Middle frontal gyrus (tissue), 1 donor: ENCODE results near the gene SAMD4A.

ENCODE experiments used
- DNase-seq: peaks from one replicate; pipeline ENCODE4 v3.0.0-alpha.2; 2015; ENCODE audit warnings: low spot score; ENCODE audit errors: extremely low spot score

Gene SAMD4A

DNA sequence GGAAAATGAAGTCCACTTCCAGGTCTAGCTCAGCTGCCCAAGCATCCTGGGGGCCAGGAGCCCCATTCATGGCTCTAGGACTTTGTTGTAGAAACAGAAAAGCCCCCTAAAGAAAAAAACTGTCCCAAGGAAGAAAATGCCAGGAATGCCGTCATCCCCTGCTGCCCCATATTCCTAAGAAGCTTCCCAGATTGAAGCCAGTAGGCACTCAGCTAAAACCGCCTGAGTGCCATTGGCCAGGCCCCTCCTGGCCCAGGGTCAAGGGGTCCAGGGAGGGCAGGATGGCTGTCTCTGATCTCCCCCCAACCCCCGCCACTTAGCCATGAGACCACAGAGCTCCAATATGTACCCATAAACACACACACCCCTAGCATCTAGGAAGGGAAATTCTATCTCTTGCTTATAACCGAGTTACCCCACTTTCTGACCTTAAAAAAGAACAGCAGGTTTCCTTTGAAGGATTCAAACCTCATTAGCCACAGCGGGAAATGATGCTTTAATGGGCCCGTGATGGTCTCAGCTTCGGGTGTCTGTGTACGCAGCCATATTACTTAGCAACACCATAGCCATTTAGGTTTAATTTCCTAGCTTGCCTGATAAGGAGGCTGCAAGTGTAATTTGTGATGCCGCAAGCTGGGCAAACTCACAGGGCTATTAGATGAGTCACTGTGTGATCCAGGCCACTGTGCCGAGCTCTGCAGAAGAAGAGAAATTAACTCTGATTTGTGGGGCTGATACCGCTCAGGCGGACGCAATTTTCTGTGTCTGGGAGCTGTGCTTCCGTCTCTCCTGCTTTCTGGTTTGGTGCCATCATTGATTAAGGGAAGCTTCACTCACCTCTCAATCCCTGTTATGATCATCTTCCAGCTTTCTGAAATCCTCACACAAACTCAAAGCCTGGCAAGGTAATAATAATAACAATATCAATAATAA, 251.5 kb downstream of the SAMD4A start:
- DNase-seq, result no peak

DNA sequence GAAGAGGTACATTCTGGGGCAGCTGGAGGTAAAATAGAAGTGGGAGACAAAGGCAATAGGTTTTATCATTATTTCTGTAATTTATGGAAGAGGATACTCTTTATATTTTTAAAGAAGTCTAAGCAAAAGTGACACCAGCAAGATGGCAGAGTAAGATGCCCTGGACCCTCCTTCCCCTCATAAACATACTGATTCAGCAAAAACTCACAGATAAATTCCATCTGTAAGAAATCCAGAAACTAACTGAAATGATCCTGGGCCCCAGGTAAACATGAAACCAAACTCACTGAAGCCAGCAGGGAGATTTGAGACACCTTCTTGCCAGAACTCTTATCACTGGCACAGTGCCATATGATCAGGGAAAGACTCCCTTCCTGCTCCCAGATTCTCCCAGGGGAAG, 255.8 kb downstream of the SAMD4A start:
- no peak for DNase-seq

DNA sequence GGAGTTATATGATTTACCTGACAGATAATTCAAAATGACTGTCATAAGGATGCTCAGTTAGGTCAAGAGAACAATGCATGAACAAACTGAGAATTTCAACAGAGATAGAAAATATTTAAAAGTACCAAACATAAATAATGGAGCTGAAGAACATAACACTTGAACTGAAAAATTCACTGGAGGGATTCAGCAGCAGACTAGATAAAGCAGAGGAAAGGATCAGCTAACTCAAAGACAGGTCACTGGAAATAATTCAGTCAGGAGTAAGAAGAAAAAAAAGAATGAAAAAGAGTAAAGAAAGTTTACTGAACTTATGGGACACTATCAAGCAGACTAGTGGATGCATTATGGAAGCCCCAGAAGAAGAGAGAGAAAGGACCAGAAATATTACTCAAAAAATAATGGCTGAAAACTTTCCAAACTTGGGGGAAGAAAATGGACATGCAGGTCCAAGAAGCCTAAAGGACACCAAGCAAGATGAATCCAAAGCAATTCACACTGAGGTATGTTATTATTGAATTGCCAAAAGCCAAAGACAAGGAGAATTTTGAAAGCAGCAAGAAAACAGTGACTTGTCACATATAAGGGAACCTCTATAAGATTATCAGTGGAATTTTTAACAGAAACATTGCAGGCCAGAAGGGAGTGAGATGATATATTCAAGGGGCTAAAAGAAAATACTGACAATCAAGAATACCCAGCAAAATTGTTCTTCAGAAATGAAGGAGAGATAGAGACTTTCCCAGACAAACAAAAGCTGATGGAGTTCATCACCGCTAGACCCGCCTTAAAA, 257.0 kb downstream of the SAMD4A start:
- no peak for DNase-seq

DNA sequence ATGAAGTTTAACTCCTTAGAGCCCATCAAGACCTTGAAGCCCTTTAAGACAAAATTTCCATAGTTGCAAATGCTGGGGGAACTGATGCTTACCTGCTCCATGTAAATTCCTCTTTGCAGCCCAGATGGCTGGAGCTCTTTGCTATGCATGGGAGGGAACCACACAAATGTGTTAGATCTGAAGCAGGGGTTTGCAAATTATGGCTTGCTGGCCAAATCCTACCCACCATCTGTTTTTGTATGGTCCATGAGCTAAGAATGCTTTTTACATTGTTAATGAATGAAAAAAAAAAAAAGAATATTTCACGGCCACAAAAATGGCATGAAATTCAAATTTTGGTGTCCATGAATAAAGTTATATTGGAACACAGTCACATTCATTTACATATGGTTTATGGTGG, 261.1 kb downstream of the SAMD4A start:
- DNase-seq, result no peak

DNA sequence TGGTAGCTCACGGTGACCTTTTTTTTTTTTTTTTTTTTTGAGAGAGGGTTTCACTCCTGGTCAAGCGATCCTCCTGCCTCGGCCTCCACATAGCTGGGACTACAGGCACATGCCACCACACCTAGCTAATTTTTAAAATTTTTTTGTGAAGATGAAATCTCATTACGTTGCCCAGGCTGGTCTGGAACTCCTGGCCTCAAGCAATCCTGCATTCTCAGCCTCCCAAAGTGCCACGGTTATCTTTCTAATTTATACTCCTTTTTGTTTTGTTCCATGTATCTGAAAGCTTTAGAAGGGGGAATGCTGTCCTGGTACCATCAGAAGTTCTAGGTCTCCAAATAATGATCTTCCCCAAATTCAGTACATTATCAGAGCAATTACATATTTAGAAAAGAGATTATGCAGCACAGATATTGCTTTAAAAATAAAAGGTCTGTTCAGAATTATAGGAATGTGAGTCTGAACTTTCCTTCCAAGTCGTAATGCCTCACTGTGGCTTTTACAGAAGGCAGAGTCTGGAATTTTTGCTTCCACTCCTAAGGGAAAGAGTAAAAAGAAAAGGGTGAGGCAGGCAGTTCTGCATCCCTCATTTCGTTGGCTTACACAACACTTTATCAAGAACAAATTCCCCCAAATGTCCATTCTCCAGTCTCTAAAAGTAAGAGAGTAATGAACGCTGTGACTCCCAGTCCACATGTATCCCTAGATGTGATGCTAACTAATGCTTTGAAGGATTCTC, 262.7 kb downstream of the SAMD4A start:
- no peak for DNase-seq

DNA sequence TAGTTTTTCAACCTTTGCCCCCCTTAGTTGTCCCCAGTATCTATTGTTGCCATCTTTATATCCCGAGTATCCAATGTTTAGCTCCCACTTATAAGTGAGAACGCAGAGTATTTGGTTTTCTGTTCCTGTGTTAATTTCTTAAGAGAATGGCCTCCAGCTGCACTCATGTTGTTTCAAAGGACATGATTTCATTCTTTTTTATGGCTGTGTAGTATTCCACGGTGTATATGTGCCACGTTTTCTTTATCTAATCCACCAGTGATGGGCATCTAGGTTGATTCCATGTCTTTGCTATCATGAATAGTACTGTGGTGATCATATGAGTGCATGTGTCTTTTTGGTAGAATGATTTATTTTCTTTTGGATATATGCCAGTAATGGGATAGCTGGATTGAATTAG, 263.7 kb downstream of the SAMD4A start:
- no peak for DNase-seq

DNA sequence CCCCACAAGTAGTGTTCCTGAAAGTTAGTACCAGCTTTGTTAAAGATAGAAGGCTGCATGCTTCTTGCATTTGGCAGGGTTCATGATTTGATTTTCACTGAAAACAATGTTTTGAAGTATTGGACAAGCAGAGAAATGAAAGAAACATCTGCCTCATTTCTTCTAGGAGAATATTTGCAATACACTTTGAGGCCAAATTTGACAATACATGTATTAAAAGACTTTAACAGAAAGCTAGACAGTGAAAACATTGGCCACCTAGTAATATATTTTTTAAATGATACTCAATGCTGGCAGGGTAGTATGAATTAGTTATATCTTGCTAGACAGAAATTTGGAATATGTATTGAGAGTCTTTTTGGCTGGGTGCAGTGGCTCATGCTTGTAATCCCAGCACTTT, 267.2 kb downstream of the SAMD4A start:
- DNase-seq, result no peak

DNA sequence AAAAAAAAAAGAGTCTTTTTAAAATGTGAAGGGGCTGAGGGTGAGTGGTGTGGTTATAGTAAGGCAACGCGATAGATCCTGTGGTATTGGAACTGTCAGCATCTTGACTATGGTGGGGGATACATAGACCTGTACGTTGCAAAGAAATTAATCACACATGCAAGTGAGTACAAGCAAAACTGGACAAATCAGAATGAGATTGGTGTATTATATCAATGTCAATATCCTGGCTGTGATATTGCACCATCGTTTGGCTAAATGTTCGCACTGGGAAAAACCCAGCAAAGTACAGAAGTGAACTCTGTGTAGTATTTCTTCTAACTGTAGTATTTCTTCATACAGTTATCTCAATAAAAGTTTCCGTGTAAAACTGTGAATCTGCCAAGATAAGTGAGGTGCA, 267.8 kb downstream of the SAMD4A start:
- DNase-seq, result no peak

DNA sequence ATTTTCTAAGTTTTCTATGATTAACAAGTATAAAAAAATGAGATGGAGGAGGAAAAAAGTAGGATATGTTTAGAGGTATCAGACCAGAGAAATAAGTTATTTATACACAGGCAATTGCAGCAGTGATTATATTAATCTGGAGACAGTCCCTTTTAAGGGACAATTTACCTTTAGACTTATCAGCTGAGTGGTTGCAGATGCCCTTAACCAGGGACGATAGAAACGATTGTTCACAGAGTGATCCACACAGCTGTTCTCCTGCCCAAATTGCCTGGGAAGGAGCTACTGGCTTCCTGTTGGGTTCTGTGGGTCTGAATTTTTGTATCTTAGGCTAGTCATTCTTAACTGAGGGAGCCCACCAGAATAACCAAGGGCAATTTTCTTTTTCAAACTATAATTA, 269.3 kb downstream of the SAMD4A start:
- DNase-seq, result no peak

DNA sequence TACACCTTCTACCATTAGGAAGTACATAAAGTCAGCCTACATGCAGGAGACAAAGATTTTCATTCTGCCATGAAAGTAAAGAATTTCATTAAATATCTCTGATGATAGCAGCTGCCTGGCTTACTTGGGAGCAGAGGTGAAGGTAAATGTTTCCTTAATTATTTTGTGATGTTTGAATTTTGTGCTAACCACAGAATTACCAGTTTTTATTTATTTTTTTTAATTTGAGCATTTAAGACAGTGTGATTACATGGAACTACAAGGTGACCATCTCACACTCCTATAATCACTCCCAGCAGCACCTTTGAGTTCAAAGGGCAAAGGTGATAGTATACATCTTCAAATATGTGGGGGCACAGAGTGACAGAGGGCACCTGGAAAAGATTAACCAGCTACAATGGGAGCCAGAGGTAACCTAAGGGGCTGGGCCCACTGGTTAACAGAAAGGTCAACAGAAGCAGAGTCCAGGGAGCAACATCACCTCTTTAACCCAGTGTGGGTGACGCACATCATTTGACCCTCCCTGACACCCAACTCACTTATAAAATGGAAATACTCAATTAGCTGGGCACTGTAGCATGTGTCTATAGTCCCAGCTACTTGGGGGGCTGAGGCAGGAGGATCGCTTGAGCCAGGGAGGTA, 270.7 kb downstream of the SAMD4A start:
- no peak for DNase-seq

DNA sequence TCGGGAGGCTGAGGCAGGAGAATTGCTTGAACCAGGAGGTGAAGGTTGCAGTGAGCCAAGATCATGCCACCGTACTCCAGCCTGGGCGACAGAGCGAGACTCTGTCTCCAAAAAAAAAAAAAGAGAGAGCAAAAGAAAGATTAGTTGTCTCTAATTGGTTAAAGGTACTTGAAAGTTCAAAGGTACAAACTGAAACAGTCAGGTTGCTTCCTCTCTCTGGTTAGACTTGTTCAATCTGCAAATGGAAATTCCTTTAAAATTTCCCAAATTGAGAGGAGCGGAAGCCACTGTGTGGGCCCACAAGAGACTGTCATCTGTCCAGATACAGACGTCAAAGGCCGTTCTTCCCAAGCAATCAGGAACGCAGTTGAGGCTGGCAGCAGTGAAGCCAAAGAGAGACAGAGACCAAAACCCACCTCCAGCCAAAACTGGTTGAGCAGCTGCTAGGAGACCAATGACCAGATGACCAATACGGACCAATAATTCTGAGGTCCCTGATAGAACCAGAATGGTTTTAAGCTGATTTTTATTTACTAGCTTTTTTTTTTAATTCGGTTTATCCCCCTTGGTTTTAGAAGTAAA, 272.1 kb downstream of the SAMD4A start:
- DNase-seq, result no peak

DNA sequence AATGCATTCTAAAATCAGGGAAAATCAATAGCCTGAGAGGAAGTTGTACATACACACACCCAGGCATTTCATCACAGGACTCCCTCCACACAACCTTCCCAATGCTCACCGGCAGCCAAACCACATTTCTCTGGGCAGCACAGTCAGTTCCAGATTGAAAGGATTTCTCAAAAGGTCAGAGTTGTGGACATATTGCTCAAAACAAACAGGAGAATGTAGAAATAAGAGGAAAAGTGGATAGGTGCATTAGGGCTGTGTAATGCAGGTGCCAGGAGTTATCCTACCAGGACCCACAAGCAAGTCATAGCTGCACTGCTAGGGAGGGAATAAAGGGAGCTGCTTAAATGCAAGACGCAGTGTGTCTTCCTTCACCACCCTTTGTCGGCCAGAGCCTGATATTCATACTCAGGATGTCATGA, 272.8 kb downstream of the SAMD4A start:
- no peak for DNase-seq

DNA sequence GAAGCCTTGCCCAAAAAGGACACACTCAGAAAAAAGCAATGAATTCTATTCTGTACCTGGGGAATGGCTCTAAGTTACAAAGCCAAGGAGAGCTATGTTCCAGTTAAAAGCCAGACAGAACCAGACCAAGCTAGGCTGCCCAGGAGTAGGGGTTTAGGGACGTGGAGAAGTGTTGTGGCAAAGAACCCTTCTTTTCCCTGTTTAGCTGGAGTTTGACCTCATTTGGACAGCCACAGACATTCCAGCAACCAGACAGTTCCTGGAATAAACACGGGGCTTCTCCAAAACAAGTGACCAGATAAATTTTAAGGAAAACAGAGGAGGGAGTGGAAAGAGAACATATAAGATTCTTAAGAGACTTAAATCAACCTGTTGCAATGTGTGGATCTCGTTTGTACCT, 273.4 kb downstream of the SAMD4A start:
- no peak for DNase-seq

DNA sequence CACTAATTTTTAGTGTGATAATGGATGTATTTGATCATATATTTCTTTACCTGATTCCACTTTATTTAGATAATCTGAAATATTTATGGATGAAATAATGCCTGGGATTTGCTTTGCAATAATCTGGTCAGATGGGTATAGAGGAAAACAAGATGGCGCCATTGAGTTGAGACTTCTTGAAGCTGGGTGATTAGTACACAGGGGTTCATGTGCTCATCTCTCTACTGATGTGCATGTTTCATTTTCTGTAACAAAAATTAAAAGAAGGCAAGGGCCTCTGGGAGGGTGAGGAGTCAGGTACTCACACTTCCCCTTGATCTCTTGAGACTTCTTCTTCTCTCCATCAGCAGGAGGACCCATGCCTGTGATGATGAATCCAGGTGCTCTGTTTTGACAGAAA, 273.9 kb downstream of the SAMD4A start:
- DNase-seq, result no peak
